Activated CD4-positive, alpha-beta memory T cell treated with anti-CD3 and anti-CD28 coated beads for 36 hours (primary cell): ENCODE measurements around the gene PTPRS. TPM values are rescaled to one million over a fixed set of nuclear protein-coding genes. Genes with fewer than 3 reads are reported as not detected.

ENCODE experiments used
- CTCF ChIA-PET: fragments of 350-600 bp; sonication (Branson Sonifier 250); formaldehyde crosslinking; loops from one replicate; lab custom pipeline; 2021; ENCODE audit warnings: antibody characterized with exemption, inconsistent platforms; lab: Charles Lee
- POLR2A ChIA-PET: fragments of 350-600 bp; sonication (Branson Sonifier 250); formaldehyde crosslinking; loops from one replicate; lab custom pipeline; 2021; ENCODE audit warnings: antibody characterized with exemption; lab: Charles Lee
- DNase-seq: peaks from one replicate; pipeline ENCODE4 v3.0.0-alpha.2; 2020
- H3K27ac Mint-ChIP-seq: one replicate; pipeline ENCODE4 v1.8.0; 2021; ENCODE audit warnings: mixed read lengths
- H3K27me3 Mint-ChIP-seq: one replicate; pipeline ENCODE4 v1.8.0; 2021; ENCODE audit warnings: mixed read lengths
- H3K36me3 Mint-ChIP-seq: one replicate; pipeline ENCODE4 v1.8.0; 2021; ENCODE audit warnings: mixed read lengths
- H3K4me1 Mint-ChIP-seq: one replicate; pipeline ENCODE4 v1.8.0; 2021; ENCODE audit warnings: low read depth, mixed read lengths
- H3K4me3 Mint-ChIP-seq: one replicate; pipeline ENCODE4 v1.8.0; 2021; ENCODE audit warnings: mild to moderate bottlenecking, mixed read lengths
- H3K9me3 Mint-ChIP-seq: one replicate; pipeline ENCODE4 v1.8.0; 2021; ENCODE audit warnings: mixed read lengths
- intact Hi-C: fragments of 100-400 bp; cut with micrococcal nuclease; formaldehyde crosslinking; loops from one replicate; pipeline ENCODE4 v1.15.1; 2023
- total RNA-seq, 2 experiments: library from RNA; stranded (reverse); gene quantifications; one replicate each; pipeline ENCODE4 v1.2.3, GENCODE V29; 2021

Gene PTPRS
- total RNA-seq, 2 experiments from 2014 or later = 0.39 to 0.69 TPM

DNA sequence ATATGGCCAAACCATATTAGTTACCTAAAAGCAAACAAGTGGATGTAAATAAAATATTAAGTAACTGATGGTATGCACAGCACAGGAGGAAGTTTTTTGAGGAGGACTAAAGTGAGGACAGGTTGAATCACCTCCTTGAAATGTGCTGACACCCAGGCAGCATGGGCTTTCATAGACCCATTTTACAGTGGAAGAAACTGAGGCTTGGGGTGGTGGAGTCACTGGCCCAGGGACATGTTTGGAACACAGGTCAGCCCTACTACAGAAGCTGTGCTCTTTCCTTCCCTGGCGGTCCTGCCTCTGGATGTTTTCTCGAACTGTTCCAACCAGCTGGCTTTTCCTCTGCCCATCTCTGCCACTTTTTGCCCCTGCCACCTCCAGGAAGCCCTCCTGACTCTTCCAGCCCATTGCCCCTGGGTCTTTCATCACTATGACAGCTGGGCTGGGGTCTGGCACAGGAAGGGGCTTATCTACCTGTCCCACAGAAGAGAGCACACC, 11.2 kb upstream of the PTPRS start:
- intact Hi-C loops = no loop called here
- no peak for DNase-seq
- Mint-ChIP-seq H3K27me3 (peaks cover 17% of the 10 kb centered on the region), H3K36me3 (no peaks in the 10 kb centered on the region), H3K27ac (no peak overlapping the region), H3K4me3 (no peak overlapping the region), H3K4me1 (no peaks in the 10 kb centered on the region), H3K9me3 (peaks cover 8% of the 10 kb centered on the region)
- CTCF ChIA-PET = no interaction called here
- POLR2A ChIA-PET = no interaction called here

DNA sequence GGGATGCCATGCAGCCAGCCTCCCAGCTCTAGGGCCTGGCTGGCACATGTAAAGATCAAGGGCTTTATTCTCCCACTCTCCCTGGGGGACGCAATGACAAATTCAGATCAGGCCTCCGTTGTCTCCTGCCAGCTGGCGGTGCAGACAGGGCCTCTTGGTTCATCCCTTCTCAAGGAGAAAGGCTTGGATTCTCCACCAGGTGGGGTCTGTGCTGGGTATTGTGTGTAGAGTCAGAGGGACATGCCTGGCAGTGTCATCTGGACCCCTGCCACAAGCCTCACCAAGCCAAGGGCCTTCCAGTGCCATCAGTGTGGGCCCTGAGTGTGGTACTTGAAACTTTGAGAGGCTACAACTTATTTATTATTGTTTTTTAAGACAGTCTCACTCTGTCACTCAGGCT, 8.4 kb upstream of the PTPRS start:
- intact Hi-C loops = no loop called here
- ChIA-PET CTCF (no interaction called here), POLR2A (interaction anchor here (0.6 kb wide), 1 partner anchor 888 kb away, joined by 3 read pairs; no protein-coding TSS in a partner anchor)
- Mint-ChIP-seq H3K27me3 (peaks cover 12% of the 10 kb centered on the region), H3K36me3 (no peaks in the 10 kb centered on the region), H3K27ac (no peak overlapping the region), H3K4me1 (no peaks in the 10 kb centered on the region), H3K4me3 (no peak overlapping the region), H3K9me3 (peaks cover 8% of the 10 kb centered on the region)
- no peak for DNase-seq

DNA sequence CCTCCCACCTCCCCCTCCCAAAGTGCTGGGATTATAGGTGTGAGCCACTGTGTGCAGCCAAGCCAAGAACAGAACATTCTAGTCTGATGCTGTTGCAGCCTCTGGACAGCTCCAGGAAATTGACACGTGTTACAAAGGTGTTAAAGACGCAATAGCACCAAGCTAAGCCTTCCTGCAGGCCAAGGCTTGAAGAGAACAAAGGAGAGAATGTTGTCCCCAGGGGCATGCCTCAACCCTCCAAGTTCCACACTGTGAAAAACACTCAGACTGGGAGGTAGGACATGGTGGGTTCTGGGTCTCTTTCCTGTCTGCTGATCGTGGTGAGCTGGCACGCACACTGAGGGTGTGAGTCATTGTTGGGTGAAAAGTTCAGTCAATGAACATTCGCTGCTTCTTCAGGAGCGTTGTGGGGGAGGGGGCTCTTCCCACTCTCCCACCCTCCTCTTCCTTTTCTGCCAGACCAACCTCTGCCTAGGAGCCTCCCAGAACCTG, 5.3 kb upstream of the PTPRS start:
- Mint-ChIP-seq H3K27ac (no peak overlapping the region), H3K27me3 (peaks cover 20% of the 10 kb centered on the region), H3K4me1 (peaks cover 5% of the 10 kb centered on the region), H3K9me3 (peaks cover 8% of the 10 kb centered on the region), H3K36me3 (no peaks in the 10 kb centered on the region), H3K4me3 (no peak overlapping the region)
- DNase-seq = no peak
- CTCF ChIA-PET = no interaction called here
- intact Hi-C loops = no loop called here
- POLR2A ChIA-PET = no interaction called here

DNA sequence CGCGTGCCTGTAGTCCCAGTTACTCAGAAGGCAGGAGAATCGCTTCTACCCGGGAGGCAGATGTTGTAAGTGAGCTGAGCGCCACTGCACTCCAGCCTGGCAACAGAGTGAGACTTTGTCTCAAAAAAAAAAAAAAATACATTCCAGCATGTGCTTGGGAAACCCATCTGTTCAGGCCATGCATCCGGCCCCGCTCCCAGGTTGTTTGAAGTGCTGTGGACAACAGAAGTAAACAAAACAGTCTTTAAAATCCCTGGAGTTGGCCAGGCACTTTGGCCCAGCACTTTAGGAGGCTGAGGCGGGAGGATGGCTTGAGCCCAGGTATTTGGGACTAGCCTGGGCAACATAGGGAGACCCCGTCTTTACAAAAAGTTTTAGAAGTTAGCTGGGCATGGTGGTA, 3.2 kb upstream of the PTPRS start:
- intact Hi-C loops = no loop called here
- Mint-ChIP-seq H3K27me3 (peaks cover 27% of the 10 kb centered on the region), H3K27ac (no peak overlapping the region), H3K9me3 (peaks cover 8% of the 10 kb centered on the region), H3K4me1 (peaks cover 11% of the 10 kb centered on the region), H3K4me3 (no peak overlapping the region), H3K36me3 (no peaks in the 10 kb centered on the region)
- CTCF ChIA-PET = no interaction called here
- POLR2A ChIA-PET = no interaction called here
- no peak for DNase-seq

DNA sequence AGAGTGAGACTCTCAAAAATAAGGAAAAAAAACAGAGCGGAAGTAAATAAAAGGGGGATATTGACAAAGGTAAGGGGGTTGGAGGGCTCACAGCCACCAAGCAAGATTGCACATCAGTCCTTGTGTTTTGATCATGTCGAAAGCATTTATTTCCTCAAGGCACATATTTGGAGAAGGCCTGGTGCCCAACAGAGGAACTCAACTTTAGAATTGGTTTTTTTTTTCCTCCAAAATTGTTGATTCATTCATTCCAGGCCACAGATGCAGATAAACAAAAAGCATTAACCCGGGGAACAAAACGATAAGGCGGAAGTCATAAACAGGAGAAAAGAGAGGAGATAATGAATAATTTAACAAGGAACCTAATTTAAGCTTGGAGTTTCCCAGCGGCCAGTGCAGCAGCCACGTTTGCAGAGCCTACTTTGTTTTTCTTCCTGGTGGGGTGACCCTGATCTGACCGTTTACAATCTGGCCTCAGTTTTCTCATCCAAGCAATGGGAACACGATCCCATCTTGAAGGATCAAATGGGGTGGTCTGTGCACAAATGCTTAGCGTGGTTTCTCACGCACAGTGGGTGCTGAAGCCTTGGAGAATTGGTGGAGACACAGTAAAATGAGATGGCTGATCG, 2.1 kb upstream of the PTPRS start:
- intact Hi-C loops = no loop called here
- ChIA-PET CTCF (no interaction called here), POLR2A (no interaction called here)
- Mint-ChIP-seq H3K4me1 (peaks cover 11% of the 10 kb centered on the region), H3K9me3 (peaks cover 5% of the 10 kb centered on the region), H3K27me3 (peaks cover 37% of the 10 kb centered on the region), H3K4me3 (no peak overlapping the region), H3K27ac (no peak overlapping the region), H3K36me3 (no peaks in the 10 kb centered on the region)
- no peak for DNase-seq

DNA sequence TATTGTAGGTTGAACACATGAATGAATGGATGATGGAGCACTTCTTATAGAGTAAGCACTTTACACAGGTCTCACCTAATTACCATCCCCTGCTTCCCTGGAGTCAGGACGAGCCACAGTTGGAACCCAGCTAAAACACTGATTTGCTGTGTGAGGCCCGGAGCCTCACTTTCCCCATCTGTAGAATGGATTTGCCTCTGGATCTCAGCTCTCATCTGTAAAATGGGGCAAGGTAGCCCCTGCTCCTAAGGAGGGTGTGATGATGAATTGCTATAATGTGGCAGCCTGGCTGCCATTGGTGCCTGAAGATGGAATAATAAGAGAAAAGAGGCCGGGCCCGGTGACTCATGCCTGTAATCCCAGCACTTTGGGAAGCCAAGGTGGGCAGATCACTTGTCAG, 1.4 kb upstream of the PTPRS start:
- no peaks in the 10 kb centered on the region for H3K36me3 Mint-ChIP-seq

DNA sequence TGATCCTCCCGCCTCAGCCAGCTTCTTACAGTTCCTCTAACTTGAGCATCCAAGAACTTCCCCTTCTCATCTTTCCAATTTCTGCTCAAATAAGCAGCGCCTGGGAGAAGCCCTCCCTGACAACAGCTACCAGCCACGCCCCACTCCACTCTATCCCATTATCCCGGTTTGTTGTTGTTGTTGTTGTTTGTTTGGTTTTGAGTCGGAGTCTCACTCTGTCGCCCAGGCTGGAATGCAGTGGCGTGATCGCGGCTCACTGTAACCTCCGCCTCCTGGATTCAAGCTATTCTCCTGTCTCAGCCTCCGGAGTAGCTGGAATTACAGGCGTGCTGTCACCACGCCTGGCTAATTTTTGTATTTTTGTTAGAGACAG, 822 bp upstream of the PTPRS start:
- CTCF ChIA-PET = no interaction called here
- peak overlapping the region; percentile 29 for H3K4me3 Mint-ChIP-seq
- peaks cover 12% of the 10 kb centered on the region for H3K4me1 Mint-ChIP-seq
- no peaks in the 10 kb centered on the region for H3K9me3 Mint-ChIP-seq
- POLR2A ChIA-PET = no interaction called here
- DNase-seq = no peak
- no peaks in the 10 kb centered on the region for H3K36me3 Mint-ChIP-seq
- no peak overlapping the region for H3K27ac Mint-ChIP-seq
- intact Hi-C loops = no loop called here
- peaks cover 38% of the 10 kb centered on the region for H3K27me3 Mint-ChIP-seq

More for the DNA sequence above, 1.4 kb upstream of the PTPRS start:
- Mint-ChIP-seq H3K9me3 (no peaks in the 10 kb centered on the region), H3K4me3 (no peak overlapping the region), H3K27ac (no peak overlapping the region), H3K4me1 (peaks cover 11% of the 10 kb centered on the region), H3K27me3 (peaks cover 39% of the 10 kb centered on the region)
- ChIA-PET POLR2A (no interaction called here), CTCF (no interaction called here)
- intact Hi-C loops = no loop called here
- DNase-seq = no peak

DNA sequence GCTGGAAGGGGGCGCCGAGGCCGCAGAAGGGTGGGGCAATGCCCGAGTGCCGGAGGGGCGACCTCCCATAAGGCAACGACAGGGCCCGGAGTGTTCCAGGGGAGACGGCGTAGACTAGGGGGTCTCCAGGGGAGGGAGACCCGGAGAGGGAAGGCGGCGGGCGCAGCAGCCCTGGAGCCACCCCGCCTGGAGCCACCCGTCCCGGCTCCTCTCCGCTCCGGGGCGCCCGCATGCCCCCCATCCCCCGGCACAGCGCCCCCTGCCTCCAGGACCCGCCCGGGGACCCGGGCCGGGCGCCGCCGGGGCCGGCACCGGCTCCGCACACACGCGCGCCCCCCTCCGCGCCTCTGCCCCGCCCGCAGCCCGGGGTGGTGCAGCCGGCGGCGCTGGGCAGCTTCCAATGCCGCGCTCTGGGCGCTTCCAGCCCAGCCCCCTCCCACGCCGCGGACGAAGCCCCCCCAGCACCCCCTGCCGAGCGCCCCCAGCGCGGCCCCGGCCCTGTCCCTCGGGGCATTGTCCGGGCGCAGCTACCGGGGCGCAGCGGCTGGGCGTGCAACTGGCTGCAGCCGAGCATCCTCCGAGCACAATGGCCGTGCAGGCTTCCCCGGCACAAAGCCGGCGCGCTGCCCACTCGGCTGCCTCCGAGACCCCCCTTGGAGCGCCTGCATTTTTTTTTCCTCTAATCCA, 519 bp downstream of the PTPRS start:
- ChIA-PET CTCF (no interaction called here), POLR2A (no interaction called here)
- H3K27me3 Mint-ChIP-seq = peaks cover 51% of the 10 kb centered on the region
- H3K9me3 Mint-ChIP-seq = no peaks in the 10 kb centered on the region
- peaks cover 15% of the 10 kb centered on the region for H3K4me1 Mint-ChIP-seq
- intact Hi-C loops = no loop called here
- no peak overlapping the region for H3K27ac Mint-ChIP-seq
- no peak for DNase-seq
- peak overlapping the region; percentile 48 for H3K4me3 Mint-ChIP-seq
- H3K36me3 Mint-ChIP-seq = no peaks in the 10 kb centered on the region

DNA sequence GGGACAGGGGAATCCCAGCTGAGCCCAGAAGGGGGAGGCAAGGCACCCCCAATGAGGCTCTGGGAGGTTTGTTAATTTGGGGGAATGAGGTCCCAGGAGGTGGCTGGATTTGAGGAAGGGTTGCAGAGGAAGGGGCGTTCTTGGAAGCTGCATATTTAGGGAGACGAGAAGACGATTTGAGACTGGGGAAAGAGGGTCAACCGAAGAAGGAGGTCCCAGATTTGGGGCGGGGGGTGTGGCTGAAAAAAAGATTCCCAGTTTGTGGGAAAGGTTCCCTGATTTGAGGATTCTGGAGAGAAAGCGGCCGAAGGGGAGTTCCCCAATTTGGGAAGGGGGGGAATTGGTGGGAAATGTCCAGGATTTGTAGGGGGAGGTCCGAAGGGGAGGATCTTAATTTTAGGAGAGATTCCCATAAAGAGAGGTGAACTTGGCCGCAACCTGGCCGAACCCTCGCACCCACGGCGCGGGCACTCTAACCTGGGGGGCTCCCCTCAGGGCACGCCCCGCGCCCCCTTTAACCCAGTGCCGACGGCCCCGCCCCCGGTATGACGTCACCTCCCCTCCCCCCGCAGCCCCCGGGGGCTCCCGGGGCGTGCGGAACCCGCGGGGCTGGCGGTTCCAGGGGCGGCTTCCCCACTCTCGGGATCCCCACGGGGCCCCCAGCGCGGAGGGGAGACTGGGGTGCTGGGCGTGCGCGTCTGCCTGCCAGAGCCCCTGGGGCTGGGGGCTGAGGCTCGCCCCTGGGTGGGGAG, 1.2 kb downstream of the PTPRS start:
- intact Hi-C loops = no loop called here
- Mint-ChIP-seq H3K4me1 (peaks cover 15% of the 10 kb centered on the region), H3K9me3 (no peaks in the 10 kb centered on the region), H3K4me3 (no peak overlapping the region), H3K27ac (no peak overlapping the region), H3K27me3 (peaks cover 58% of the 10 kb centered on the region), H3K36me3 (no peaks in the 10 kb centered on the region)
- DNase-seq = no peak
- POLR2A ChIA-PET = no interaction called here
- CTCF ChIA-PET = no interaction called here

DNA sequence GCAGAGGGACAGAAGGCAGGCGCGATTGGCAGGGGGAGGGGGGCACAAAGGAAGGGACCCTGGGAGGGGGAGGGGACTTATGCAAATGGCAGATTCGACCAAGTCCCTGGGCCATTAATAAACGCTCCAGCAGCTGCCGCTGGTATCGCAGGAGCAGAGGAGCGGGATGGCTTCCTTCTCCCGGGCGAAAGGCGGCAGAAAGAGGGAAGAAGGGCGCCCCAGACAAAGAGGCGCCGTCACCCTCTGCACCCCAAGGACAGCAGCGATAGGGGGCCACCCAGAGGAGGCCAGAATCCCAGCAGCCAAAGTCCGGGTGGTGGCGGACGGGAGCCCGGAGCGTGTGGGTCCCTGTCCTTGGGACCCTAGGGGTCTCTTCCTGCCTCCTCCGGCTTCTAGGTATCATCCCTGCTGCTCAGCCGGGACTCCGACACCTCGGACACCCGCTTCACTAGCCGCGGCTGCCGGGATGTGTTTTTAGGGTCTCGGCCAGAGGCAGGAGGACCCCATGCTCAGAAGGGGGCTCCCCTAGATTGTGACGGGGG, 1.9 kb downstream of the PTPRS start:
- Mint-ChIP-seq H3K27me3 (peaks cover 61% of the 10 kb centered on the region), H3K4me1 (peaks cover 15% of the 10 kb centered on the region), H3K9me3 (no peaks in the 10 kb centered on the region), H3K36me3 (no peaks in the 10 kb centered on the region), H3K27ac (no peak overlapping the region), H3K4me3 (peak overlapping the region; percentile 26)
- ChIA-PET POLR2A (no interaction called here), CTCF (no interaction called here)
- intact Hi-C loops = no loop called here
- DNase-seq = no peak

DNA sequence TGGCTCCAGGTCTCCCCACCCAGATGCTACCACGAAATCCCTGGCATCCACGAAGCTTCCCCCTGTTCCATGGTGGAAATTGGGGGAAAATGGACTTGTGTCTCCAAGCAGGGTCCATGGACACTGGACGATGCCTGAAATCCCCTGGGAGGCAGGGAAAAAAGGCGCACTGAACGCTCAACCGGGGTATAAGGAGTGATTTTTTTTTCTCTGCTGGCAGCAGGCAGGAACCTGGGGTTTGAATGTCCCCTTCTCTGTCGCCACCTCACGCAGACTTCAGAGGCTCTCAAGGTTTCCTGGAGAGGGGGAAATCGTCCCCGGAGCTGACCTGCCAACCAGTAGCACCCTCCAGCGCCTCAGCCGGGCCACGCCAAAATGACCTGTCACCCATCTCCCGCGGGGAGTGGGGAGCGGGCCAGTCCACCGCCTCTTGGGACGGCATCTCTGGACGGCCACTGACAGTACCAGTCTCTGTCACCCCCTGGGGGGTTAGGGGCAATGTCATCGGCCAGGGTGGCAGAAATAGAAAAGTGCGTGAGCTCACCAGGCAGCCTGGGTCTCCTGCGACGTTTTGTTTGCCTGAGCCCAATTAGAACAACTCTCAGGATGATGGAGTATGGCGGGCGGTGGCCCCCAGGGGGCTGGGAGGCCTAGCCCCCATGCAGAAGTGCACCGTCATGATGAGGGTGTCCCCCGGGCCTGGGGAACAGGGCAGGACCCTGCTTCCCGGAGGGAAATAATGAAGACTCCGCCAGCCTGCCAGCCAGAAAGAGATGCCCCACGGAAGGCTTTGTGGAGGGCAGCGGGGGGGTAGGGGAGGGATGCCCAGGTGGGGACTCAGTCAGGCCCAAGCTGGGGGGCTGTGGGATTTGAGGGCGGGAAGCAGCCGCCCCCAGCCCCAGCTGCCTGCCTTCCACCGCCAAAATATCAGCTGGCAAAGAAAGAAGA, 2.6 kb downstream of the PTPRS start:
- Mint-ChIP-seq H3K4me1 (peaks cover 15% of the 10 kb centered on the region), H3K27ac (no peak overlapping the region), H3K4me3 (no peak overlapping the region), H3K27me3 (peaks cover 64% of the 10 kb centered on the region), H3K9me3 (no peaks in the 10 kb centered on the region), H3K36me3 (no peaks in the 10 kb centered on the region)
- CTCF ChIA-PET = no interaction called here
- intact Hi-C loops = no loop called here
- POLR2A ChIA-PET = no interaction called here
- DNase-seq = no peak
